ENCODE data around the gene ZER1. TPM values are rescaled to one million over a fixed set of nuclear protein-coding genes. Genes with fewer than 3 reads are reported as not detected.
A peak's percentile ranks its signal among the peaks of the same experiment; 100 is the strongest.
"Not testable (repeated sequence)": the region's sequence is repeated elsewhere in the genome, so short reads cannot be mapped to it uniquely, and the experiment has no call there.

ZER1 gene
- total RNA-seq, 2 donors from 2014 or later = 16.0 to 28.5 TPM

GRCh38 chr9:128705051-128705965, 66.4 kb downstream of the ZER1 start:
- Mint-ChIP-seq H3K9me3 (no peaks in the 10 kb centered on the region), H3K27ac (no peak overlapping the region), H3K36me3 (ENCODE audit: low read depth) (no peaks in the 10 kb centered on the region), H3K27me3 (no peaks in the 10 kb centered on the region), H3K4me1 (no peaks in the 10 kb centered on the region), H3K4me3 (no peak overlapping the region)
- ATAC-seq (replicated peaks) = no peak

DNA sequence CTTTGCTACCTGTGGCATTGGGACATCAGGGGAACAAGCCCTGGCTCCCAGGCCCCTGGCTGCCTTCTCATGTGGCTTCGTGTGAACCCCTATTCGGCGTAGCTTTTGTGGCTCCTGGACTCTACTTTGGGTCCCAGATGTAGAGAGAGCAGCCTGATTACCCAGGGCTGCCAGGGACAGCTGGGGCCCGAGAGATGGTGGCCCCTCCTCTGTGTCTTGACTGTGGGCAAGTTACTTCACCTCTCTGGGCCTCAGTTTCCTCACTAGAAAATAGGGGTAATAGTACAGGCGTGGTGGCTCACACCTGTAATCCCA, 67.4 kb downstream of the ZER1 start:
- no peaks in the 10 kb centered on the region for H3K9me3 Mint-ChIP-seq
- no peak for ATAC-seq (replicated peaks)
- no peaks in the 10 kb centered on the region for H3K27me3 Mint-ChIP-seq
- H3K4me3 Mint-ChIP-seq = peak overlapping the region; percentile 16
- no peaks in the 10 kb centered on the region for H3K4me1 Mint-ChIP-seq
- H3K27ac Mint-ChIP-seq = no peak overlapping the region
- H3K36me3 Mint-ChIP-seq (ENCODE audit: low read depth) = no peaks in the 10 kb centered on the region

- no peaks in the 10 kb centered on the region for H3K27me3 Mint-ChIP-seq
- H3K4me1 Mint-ChIP-seq = no peaks in the 10 kb centered on the region
- H3K36me3 Mint-ChIP-seq (ENCODE audit: low read depth) = no peaks in the 10 kb centered on the region
- H3K4me3 Mint-ChIP-seq = peak overlapping the region; percentile 76
- H3K27ac Mint-ChIP-seq = no peak overlapping the region
- H3K9me3 Mint-ChIP-seq = no peaks in the 10 kb centered on the region
- no peak for ATAC-seq (replicated peaks)
Observed at GRCh38 chr9:128703616-128704355, 67.9 kb downstream of the ZER1 start.

DNA sequence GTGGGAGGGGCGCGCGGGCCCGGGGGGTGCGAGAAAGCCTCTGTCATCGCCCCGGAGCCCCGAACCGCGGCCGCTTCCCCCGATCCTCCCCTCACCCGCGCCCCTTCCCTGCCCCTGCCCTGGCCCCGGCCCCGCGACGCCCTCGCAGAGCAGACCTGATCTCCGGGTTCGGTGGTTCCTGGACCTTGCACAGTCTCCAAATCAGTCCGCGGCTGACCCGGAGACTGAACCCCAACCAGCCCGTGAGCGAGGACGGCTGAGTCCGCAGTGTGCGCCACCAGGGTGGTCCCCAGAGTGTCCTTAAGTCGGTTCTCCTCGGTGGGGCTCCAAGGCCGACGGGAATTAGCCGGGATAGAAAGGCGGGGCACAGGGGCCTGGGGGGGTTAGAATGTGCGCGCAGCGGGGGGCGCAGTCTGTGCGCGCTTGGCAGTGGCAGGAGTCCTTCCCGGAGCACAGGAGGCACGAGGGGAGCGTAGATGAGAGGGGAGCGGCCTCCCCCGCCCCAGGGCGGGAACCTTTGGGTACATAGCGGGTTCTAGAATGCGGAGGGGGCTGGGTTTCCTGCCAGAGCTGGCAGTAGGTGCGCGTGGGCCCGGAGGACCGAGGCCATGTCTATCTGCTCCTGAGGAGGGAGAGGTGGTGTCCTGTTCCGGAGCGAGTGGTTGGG, 68.6 kb downstream of the ZER1 start:
- Mint-ChIP-seq H3K27me3 (no peaks in the 10 kb centered on the region), H3K27ac (no peak overlapping the region), H3K4me3 (peak overlapping the region; percentile 76), H3K4me1 (no peaks in the 10 kb centered on the region), H3K36me3 (ENCODE audit: low read depth) (no peaks in the 10 kb centered on the region), H3K9me3 (no peaks in the 10 kb centered on the region)
- peak; percentile 45 for ATAC-seq (replicated peaks)

GRCh38 chr9:128702445-128702948, 69.2 kb downstream of the ZER1 start, which contains the start of gene PKN3:
Gene PKN3 (plus strand): TSS chr9:128702503. CDS start chr9:128702916, 413 bp downstream.
- ATAC-seq (replicated peaks) = peak; percentile 93
- Mint-ChIP-seq H3K36me3 (ENCODE audit: low read depth) (no peaks in the 10 kb centered on the region), H3K4me3 (peak within 1 kb of the TSS; percentile 81), H3K27ac (peak within 1 kb of the TSS; percentile 74), H3K27me3 (no peaks in the 10 kb centered on the region), H3K4me1 (no peaks in the 10 kb centered on the region), H3K9me3 (no peaks in the 10 kb centered on the region)

DNA sequence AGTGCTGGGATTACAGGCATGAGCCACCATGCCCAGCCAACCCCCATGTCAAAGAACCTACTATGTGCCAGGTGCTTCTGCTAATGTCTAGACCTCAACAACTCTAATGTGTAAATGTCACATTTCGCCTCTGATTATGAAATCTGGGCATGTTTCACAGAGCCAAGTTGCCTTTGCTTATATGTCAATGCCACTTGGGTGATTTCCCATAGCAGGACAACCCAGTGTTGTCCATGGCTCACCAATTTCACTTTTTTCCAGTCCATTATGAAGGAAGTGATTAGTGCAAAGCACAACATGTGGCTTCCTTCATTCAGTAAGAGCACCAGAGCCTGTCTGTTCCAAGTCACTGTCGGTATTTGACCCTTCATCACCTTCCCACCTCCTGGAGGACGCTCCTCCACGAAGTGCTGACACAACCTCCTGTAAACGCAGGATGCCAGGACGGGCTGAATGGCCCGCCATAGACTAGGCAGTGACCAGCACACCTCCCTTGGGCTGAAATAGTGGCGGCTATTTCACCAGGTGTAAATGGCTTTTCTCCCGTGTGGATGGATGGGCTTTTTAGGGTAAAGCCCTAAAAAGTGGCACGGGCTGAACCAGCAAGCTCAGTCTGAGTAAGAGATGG, 70.4 kb downstream of the ZER1 start:
- no peak for ATAC-seq (replicated peaks)
- Mint-ChIP-seq H3K27ac (no peak overlapping the region), H3K4me3 (peak overlapping the region; percentile 81), H3K36me3 (ENCODE audit: low read depth) (peaks cover 9% of the 10 kb centered on the region), H3K27me3 (no peaks in the 10 kb centered on the region), H3K9me3 (no peaks in the 10 kb centered on the region), H3K4me1 (no peaks in the 10 kb centered on the region)

DNA sequence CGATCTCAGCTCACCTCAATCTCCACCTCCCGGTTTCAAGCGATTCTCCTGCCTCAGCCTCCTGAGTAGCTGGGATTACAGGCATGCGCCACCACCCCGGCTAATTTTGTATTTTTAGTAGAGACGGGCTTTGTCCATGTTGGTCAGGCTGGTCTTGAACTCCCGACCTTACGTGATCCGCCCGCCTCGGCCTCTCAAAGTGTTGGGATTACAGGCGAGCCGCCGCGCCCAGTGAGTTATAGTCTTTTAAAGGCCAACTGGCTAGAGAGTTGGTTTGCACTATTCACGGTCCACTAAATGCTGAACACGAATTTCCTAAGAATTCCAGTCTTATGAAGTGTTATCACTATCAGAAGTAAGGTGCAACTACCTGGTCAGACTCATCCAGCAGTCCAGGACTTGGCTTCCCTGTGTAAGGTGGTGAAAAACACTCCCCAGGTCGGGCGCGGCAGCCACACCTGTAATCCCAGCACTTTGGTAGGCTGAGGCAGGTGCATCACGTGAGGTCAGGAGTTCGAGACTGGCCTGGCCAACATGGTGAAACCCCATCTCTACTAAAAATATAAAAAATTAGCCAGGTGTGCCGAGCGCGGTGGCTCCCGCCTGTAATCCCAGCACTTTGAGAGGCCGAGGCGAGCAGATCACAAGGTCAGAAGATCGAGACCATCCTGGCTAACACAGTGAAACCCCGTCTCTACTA, 72.5 kb downstream of the ZER1 start:
- peaks cover 30% of the 10 kb centered on the region for H3K36me3 Mint-ChIP-seq (ENCODE audit: low read depth)
- H3K27me3 Mint-ChIP-seq; H3K27ac Mint-ChIP-seq; H3K9me3 Mint-ChIP-seq; H3K4me1 Mint-ChIP-seq; ATAC-seq (replicated peaks); H3K4me3 Mint-ChIP-seq: not testable (repeated sequence)

DNA sequence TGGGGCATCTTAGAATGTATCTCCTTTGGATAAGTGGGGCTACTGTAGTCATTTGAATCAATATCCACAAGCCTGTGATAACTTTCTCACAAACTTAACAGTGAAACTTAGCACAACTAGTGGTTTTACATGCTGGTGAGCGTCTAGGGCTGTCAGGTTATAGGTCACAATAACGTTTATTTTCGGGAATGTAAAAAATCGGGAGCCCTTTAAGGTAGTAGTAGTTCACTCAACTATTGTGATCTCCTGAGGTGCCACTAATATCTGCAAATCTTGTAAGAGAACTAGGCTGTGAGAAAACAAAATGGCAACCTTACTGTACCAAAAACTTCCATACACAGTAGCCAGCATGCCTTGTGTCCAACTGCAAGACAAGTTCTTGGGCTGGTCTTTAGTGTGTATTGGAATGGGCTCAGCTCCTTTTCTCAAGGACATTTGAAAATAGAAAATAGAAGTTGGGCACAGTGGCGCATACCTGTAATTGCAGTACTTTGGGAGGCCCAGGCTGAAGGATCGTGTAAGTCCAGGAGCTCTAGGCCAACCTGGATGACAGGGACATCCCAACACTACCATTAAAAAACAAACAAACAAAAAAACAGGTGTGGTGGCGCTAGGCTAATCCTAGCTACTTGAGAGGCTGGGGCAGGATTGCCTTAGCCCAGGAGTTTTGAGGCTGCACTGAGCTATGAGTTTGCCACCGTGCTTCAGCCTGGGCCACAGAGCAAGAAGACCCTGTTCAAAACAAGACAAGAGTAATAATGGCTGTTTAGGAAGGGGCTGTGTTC, 74.6 kb downstream of the ZER1 start:
- Mint-ChIP-seq H3K27ac (no peak overlapping the region), H3K4me3 (no peak overlapping the region), H3K9me3 (no peaks in the 10 kb centered on the region), H3K4me1 (peaks cover 13% of the 10 kb centered on the region), H3K27me3 (no peaks in the 10 kb centered on the region), H3K36me3 (ENCODE audit: low read depth) (peaks cover 51% of the 10 kb centered on the region)
- no peak for ATAC-seq (replicated peaks)

DNA sequence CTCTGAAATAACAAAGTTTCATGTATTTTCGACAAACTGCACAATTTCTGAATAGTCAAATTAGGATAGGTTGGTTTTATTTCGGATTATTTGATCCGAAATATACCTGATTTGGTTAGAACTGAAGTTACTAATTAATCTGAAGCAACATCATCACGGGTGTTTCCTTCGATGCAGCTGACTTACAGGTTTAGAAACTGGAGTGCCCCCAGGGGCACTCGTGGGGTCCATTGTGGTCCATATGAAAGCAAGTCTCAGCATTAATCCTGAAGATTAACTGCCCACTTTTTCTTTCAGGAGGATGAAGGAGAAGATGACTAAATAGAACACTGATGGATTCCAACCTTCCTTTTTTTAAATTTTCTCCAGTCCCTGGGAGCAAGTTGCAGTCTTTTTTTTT, 77.4 kb downstream of the ZER1 start:
- Mint-ChIP-seq H3K27ac (no peak overlapping the region), H3K27me3 (no peaks in the 10 kb centered on the region), H3K4me1 (peaks cover 20% of the 10 kb centered on the region), H3K9me3 (no peaks in the 10 kb centered on the region), H3K4me3 (no peak overlapping the region), H3K36me3 (ENCODE audit: low read depth) (peaks cover 72% of the 10 kb centered on the region)
- no peak for ATAC-seq (replicated peaks)

- not testable (repeated sequence) for H3K9me3 Mint-ChIP-seq; H3K27me3 Mint-ChIP-seq; ATAC-seq (replicated peaks)
- Mint-ChIP-seq H3K36me3 (ENCODE audit: low read depth) (peaks cover 72% of the 10 kb centered on the region), H3K4me1 (peaks cover 20% of the 10 kb centered on the region), H3K4me3 (peak overlapping the region; percentile 9), H3K27ac (peak overlapping the region; percentile 89)
Observed at GRCh38 chr9:128693738-128694137, 78.0 kb downstream of the ZER1 start.

- Mint-ChIP-seq H3K4me3 (peak overlapping the region; percentile 94), H3K4me1 (peaks cover 31% of the 10 kb centered on the region), H3K27ac (peak overlapping the region; percentile 92), H3K9me3 (no peaks in the 10 kb centered on the region), H3K36me3 (ENCODE audit: low read depth) (peaks cover 61% of the 10 kb centered on the region), H3K27me3 (no peaks in the 10 kb centered on the region)
- ATAC-seq (replicated peaks) = no peak
Observed at GRCh38 chr9:128690684-128691034, 81.1 kb downstream of the ZER1 start.

- no peak for ATAC-seq (replicated peaks)
- Mint-ChIP-seq H3K4me3 (peak overlapping the region; percentile 94), H3K4me1 (peaks cover 37% of the 10 kb centered on the region)
Observed at GRCh38 chr9:128689820-128690683, 81.7 kb downstream of the ZER1 start.

More at GRCh38 chr9:128689820-128690683, 81.7 kb downstream of the ZER1 start:
- H3K9me3 Mint-ChIP-seq = no peaks in the 10 kb centered on the region
- peak overlapping the region; percentile 92 for H3K27ac Mint-ChIP-seq
- H3K36me3 Mint-ChIP-seq (ENCODE audit: low read depth) = peaks cover 55% of the 10 kb centered on the region
- no peaks in the 10 kb centered on the region for H3K27me3 Mint-ChIP-seq
